ENCODE data around the gene DCTPP1.
"Not testable (repeated sequence)": the region's sequence is repeated elsewhere in the genome, so short reads cannot be mapped to it uniquely, and the experiment has no call there.

Gene DCTPP1

GRCh38 chr16:30458561-30459394, 28.9 kb upstream of the DCTPP1 start:
- no peak for TF ChIP-seq CTCF (IDR thresholded peaks at IDR 0.05; ENCODE audit: borderline replicate concordance, control extremely low read depth, extremely low read depth, insufficient read depth, missing control alignments)
- DNase-seq (ENCODE audit: low spot score): peak; percentile 73
- in situ Hi-C loops (cut with MboI; ENCODE audit: low sequenced_read_pairs, unreplicated experiment): no loop called here

DNA sequence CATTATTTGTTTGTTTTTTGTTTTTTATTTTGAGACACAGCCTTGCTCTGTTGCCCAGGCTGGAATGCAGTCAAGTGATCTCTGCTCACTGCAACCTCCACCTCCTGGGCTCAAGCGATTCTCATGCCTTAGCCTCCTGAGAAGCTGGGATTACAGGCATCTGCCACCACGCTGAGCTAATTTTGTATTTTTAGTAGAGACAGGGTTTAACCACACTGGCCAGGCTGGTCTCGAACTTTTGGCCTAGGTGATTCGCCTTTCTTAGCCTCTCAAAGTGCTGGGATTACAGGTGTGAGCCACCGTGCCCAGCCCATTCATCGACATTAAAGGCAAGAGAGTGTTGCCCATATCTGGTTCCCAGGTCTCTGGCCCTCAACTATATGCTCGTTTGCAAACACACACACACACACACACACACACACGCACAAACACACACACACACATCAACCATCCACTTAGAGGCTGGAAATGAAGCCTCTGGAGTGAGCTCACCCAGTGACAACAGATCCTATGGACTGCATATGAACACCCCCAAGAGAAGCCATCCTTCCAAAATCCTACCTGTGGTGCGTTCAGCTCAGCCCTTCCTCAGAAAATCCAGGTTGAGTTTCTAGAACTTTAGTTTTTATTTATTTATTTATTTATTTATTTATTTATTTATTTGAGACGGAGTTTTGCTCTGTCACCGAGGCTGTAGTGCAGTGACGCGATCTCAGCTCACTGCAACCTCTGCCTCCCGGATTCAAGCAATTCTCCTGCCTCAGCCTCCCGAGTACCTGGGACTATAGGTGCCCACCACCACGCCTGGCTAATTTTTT, 28.1 kb upstream of the DCTPP1 start:
- no peak for DNase-seq (ENCODE audit: low spot score)
- no peak for TF ChIP-seq CTCF (IDR thresholded peaks at IDR 0.05; ENCODE audit: borderline replicate concordance, control extremely low read depth, extremely low read depth, insufficient read depth, missing control alignments)

GRCh38 chr16:30457256-30457655, 27.4 kb upstream of the DCTPP1 start:
- no peak for DNase-seq (ENCODE audit: low spot score)
- TF ChIP-seq CTCF (IDR thresholded peaks at IDR 0.05; ENCODE audit: borderline replicate concordance, control extremely low read depth, extremely low read depth, insufficient read depth, missing control alignments): no peak
- in situ Hi-C loops (cut with MboI; ENCODE audit: low sequenced_read_pairs, unreplicated experiment): no loop called here

More for the DNA sequence above, 28.1 kb upstream of the DCTPP1 start:
- in situ Hi-C loops (cut with MboI; ENCODE audit: low sequenced_read_pairs, unreplicated experiment): no loop called here

DNA sequence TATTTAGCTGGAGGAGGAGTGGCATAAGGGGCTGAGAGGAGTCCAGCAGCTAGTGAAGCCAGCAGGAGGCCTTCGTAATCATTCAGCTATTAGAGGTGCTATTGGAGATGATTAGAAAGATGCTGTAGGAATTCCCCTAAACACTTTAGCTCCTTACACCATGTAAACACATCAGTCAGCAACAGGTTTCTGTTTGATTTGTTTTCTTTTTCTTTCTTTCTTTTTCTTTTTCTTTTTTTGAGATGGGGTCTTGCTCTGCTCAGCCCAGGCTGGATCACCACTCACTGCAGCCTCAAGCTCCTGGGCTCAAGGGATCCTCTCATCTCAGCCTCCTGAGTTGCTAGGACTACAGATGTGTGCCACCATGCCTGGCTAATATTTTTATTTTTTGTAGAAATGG, 26.5 kb upstream of the DCTPP1 start:
- in situ Hi-C loops (cut with MboI; ENCODE audit: low sequenced_read_pairs, unreplicated experiment): no loop called here
- TF ChIP-seq CTCF (IDR thresholded peaks at IDR 0.05; ENCODE audit: borderline replicate concordance, control extremely low read depth, extremely low read depth, insufficient read depth, missing control alignments): no peak
- peak; percentile 46 for DNase-seq (ENCODE audit: low spot score)

- DNase-seq (ENCODE audit: low spot score); in situ Hi-C loops (cut with MboI; ENCODE audit: low sequenced_read_pairs, unreplicated experiment): not testable (repeated sequence)
These were observed 23.1 kb upstream of the DCTPP1 start for GRCh38 chr16:30452709-30453580.

DNA sequence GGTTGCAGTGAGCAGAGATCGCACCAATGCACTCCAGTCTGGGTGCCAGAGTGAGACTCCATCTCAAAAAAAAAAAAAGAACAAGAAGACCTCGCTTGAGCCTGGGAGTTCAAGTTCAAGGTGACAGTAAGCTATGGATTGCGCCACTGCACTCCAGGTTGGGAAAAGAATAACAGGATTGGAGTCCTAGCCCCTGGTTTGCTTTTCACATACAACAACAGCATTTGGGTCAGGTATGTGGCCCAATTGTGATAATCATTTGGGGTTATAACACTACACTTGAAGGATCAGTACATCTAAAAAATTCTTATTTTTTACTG, 19.2 kb upstream of the DCTPP1 start:
- no peak for DNase-seq (ENCODE audit: low spot score)
- in situ Hi-C loops (cut with MboI; ENCODE audit: low sequenced_read_pairs, unreplicated experiment): loop anchor here (25.0 kb wide), 1 partner anchor 163 kb away; the partner anchor contains the start of gene ZNF689
- no peak for TF ChIP-seq CTCF (IDR thresholded peaks at IDR 0.05; ENCODE audit: borderline replicate concordance, control extremely low read depth, extremely low read depth, insufficient read depth, missing control alignments)
